OCI-LY7 (cell line): ENCODE data around the gene SLC25A33.

Experiments
- CTCF ChIP-seq: fragments of 200-600 bp; sonication (generic); conservative IDR thresholded peaks from 2 replicates; pipeline ENCODE4 v1.5.1; 2014; ENCODE audit warnings: mild to moderate bottlenecking, antibody characterized with exemption, low read length, moderate library complexity, mixed read lengths
- EZH2phosphoT487 ChIP-seq: fragments of 200-600 bp; sonication (generic); IDR thresholded peaks from 2 replicates; pipeline ENCODE4 v1.6.1; 2018; ENCODE audit warnings: low read depth, borderline replicate concordance, mild to moderate bottlenecking, mixed run types, antibody characterized with exemption, low read length, moderate library complexity, mixed read lengths

- TF ChIP-seq CTCF: no peak
- no peak for TF ChIP-seq EZH2phosphoT487
These were observed 10.8 kb downstream of the SLC25A33 start for GRCh38 chr1:9549955-9550546.
